NCI-H460 (cell line): ENCODE results near the gene MMP24. TPM values are rescaled to one million over a fixed set of nuclear protein-coding genes. Genes with fewer than 3 reads are reported as not detected.
A peak's percentile ranks its signal among the peaks of the same experiment; 100 is the strongest.
"Not testable (repeated sequence)": the region's sequence is repeated elsewhere in the genome, so short reads cannot be mapped to it uniquely, and the experiment has no call there.

Experiments used
- DNase-seq: peaks from one replicate; pipeline ENCODE4 v3.0.0-alpha.2; 2016; ENCODE audit warnings: low read depth; ENCODE audit errors: extremely low read depth
- total RNA-seq: library from RNA; depleted of rRNA; stranded (reverse); fragments of >200 nt; shearing (Covaris generic); gene quantifications from 2 replicates; pipeline ENCODE4 v1.2.3, GENCODE V29; 2014

The MMP24 gene
- total RNA-seq, 1 experiment from 2014 or later = 0.05 TPM

DNA sequence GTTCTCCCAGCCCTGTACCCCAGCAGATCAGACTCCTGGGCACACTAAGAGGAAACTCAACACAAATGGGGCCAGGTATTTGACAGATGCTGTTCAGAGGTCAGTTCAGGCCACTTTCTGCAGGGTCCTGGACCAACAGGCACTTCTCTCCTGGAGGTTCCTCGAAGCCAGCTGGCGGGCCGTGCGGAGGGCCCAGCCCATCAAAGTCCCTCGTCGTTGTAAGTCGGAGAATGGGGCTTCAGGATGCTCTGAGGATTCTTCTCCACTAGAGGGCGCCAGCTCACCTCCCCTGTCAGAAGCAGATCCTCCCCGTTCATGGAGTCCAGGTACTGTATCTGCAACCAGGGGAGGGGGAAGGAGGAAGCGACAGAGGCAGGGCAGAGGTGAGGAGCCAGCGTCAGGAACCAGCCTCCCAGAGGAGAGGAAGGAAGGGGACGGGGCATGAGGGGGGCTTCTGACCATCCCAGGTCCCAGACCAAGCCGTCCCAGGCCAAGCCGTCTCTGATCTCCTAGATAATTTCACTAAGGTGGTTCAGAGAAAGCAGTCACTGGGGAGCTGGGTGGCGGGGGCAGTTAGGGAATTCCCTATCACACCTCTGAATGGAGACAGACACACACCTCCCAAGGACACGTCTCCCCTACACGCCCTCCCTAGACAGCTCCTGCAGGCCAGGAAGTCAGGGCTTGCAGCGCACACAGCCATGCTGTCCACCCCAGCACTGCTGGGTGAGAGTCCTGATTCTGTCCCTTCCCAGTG lies 77.4 kb downstream of the MMP24 start:
- DNase-seq = peak; percentile 84

DNA sequence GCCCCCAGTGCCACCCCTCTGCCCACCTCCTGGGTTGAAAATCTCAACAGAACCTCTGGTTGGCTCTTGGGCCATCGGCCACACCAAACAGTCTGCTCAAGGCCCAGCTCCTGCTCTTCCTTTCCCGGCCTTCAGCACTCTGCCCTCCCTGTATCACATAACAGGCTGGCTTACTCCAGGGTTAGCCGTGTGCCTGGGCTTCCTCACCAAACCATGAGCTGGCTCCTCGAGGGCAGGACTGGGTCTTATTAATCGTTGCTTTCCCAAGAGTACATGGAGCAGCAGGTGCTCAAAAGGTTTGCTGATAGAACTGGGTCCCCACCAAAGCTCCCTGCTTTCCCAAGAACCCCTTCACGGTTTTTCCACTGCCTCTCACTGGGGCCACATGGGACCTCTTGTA lies 78.5 kb downstream of the MMP24 start:
- DNase-seq = no peak

DNA sequence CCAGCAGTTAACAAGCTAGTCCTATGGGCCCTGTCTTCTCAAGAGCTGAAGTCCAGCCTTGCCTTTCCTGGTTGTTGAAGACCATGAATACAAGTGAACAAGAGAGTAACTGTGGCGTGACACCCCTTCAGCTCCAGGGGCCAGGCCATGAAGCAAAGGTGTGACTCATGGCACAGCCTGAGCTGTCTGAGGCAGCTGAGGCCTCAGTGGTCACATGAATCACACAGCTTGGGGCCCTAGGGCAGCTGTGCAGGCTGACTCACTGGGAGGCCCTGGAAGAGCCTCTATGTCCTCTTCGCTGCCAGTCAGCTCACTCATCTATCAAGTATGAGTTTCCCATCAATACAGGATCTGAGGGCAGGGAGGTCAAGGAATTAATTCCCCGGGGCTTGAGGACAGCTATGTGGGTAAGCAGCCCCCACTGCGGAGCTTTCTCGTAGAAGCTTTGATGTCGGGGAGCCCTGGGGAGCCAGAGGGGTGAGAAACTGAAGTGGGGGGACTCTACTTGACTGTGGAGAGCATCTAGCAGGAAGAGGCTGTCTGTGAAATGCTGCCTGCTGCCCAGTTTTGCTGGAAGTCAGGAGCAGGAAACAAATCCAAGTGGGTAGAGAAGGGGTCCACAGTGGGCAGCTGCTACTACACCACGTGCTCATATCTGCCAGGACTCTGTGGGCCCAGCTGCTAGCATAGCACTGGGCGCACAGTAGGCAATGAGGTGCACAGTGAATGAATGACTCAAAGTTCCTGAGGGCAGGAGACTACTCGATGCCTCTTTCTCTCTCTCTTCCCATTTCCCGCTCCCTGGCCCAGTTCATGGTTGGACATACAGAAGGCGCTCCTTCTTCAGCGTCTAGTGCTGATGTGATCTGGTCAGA lies 79.4 kb downstream of the MMP24 start:
- DNase-seq = peak; percentile 89

DNA sequence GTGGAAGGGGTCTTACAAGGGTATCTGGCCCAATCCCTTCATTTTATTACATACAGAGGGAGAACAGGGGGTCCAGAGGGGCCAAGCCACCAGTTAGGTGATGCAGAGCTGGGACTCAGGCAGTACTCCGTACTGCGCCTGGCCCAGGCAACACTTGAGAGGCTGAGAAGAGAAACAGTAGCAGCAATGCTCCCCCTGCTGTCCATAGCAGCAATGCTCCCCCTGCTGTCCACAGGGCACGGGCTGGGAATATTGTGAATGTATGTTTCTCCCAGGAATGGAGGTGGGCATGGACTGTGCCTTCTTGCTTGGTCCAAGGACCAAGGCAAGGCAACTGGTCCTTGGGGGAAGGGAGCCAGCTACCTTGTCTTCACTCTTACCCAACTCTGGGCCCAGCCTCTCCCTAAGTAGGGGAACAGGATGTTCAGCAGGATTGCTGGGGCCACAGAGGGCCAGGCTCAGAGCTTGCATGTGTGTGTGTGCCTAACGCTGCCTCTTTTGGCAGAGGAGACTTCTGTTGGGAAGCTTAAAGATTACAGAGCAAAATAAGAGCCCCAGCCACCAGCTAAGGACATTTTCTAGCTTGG lies 80.5 kb downstream of the MMP24 start:
- DNase-seq = peak; percentile 59

DNA sequence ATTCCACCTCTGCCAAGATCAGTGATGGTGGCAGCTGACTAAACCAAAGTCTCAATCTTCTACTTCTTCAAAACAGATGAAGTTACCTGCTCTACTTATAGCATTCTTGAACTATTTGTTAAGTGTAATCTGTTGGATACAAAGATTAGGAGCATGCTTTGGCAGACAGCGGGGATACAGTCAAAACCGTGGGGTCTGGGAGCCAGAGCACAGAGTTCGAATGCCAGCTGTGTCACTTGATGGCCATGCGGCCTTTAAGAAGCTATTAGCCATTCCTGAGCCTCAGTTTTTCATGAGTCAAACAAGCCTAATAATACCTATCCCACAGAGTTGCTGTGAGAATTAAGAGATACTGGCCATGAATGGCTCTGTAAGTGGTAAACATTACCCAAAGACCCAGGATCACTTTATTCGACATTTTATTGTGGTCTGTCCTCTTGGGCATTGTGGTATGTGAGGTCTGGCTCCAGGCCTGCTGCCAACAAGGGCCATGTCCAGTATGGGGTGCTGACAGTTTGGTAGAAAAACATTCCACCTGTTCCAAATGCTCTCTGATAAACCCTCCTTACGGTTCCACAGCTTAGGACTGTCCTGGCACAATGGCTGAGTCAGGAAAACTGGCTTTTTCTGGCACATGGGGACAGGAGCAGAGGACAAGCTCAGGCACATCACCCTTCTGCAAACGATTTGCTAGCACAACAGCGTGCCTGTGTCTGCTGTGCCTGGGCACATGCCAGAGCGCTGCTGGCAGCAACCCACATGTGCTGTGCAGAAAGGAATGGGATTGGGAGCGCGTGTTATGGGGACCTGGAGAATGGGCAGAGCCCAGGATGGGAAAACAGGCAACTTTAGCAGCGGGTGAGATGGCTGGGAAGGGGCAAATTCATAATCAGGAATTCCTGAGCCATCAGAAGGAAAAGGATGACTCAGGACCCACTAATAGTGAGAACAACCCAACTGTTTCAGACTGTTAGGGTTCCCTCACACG lies 81.5 kb downstream of the MMP24 start:
- no peak for DNase-seq

DNA sequence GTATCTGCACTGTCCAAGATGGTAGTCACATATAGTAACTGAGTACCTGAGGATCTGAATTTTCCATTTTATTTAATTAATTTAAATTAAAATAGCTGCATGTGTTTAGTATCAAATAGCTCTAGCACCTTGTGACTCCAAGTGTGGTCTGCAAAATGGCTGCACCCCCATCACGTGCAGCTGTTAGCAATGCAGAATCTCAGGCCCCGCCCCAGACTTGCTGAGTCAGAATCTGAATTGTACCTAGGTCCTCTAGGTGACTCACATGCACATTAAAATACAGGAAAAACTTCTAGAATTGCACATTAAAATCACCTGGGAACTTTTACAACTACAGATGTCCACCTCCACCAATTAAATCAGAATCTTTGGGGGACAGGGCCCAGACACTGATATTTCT lies 84.9 kb downstream of the MMP24 start:
- no peak for DNase-seq

DNA sequence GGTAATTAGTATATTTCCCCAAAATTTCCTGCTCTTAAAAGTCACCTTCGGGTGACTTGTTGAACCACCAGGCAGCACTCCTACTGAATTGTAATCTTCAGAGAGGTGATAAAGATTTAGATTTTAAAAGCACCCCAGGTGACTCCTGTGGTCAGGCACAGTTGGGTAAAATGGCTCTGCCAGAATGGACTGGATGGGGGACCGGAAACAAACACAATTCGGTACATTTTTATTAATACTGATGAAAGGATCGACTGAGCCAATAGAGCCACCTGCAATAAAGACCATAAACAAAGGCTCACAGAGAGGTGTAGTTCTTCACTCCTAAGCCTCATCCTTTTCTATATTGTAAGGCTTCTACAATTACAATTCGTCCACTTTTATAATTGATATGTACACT lies 85.3 kb downstream of the MMP24 start:
- no peak for DNase-seq

DNA sequence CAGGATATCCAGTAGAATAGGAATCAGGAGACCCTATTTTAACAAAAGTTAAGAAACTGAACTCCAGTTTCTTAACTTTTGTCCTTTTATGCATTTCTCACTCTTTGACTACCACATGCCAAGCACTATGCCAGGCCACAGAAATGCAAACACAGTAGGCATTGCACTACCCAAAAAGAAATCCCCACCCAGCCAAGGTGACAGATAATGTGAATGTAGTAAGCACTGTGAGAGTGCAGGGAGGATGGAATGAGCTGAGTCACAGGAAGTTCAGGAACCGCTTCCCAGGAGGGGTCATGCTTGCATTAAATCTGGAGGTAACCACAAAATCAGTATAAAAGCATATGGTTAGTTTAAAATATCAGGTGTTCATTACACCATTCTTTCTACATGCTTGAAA lies 85.8 kb downstream of the MMP24 start:
- DNase-seq = peak; percentile 53

DNA sequence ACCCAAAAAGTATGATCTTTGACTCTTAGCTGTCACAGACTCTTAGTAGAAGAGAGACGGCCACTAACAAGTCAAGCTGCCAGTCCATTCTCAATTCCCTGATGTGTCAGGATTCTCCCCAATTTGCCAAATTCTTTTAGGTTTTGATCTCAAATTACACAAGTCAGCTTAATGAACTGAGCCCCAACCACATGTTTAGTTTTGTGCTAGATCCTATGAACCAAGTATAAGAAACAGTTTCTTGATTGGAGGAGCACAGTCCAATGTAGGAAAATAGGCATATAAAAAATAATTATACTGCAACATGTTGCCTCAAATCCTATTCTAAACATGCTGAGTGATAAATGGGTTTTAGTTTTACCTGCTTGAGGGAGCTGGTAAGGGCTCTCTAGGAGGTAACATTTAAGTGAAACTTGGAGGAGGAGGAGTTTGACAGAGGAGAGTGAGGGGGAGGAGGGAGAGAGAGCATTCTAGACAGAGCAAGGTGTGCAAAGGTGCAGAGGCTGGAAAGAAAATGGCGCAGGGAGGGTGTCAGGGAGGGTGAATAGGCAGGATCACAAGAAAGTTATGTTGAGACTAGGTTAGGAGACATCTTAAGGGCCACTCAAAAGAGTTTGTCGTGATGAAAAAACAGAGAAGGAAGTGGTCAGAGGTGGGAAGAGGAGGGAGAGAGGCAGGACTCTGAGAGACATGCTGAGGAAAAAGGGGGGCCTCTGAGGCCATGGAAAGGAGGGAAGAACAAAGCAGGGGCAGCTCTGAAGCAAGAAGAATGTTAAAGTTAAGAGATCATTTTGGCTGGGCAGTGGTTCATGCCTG lies 88.5 kb downstream of the MMP24 start:
- no peak for DNase-seq

DNA sequence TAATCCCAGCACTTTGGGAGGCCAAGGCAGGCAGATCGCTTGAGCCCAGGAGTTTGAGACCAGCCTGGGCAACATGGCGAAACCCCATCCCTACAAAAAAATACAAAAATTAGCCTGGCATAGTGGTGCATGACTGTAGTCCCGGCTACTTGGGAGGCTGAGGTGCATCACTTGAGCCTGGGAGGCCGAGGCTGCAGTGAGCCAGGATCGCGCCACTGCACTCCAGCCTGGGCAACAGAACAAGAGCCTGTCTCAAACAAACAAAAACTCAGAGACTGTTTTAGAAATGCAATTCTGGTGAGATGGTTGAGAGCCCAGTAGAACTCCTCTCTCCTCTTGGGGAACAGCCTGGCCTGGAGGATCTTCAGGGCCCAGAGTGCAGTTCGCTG lies 89.1 kb downstream of the MMP24 start:
- not testable (repeated sequence) for DNase-seq

DNA sequence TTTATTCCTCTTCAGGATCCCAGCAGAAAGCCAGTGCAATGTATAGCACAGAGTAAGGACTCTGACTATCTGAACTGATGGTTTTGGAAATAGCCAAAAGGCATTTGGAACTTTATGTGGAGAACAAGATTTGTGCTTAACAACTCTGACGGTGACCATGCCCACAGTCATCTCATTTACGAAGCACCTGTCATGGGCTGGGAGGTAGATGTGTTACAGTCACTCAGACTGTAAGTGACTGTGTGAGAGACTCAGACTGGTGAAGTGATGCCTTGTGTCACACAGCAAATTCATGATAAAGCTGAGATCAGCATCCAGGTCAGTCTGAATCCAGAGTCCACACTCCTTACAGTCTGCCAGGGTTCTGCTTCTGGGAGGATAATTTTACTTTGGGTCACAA lies 89.6 kb downstream of the MMP24 start:
- DNase-seq = no peak

DNA sequence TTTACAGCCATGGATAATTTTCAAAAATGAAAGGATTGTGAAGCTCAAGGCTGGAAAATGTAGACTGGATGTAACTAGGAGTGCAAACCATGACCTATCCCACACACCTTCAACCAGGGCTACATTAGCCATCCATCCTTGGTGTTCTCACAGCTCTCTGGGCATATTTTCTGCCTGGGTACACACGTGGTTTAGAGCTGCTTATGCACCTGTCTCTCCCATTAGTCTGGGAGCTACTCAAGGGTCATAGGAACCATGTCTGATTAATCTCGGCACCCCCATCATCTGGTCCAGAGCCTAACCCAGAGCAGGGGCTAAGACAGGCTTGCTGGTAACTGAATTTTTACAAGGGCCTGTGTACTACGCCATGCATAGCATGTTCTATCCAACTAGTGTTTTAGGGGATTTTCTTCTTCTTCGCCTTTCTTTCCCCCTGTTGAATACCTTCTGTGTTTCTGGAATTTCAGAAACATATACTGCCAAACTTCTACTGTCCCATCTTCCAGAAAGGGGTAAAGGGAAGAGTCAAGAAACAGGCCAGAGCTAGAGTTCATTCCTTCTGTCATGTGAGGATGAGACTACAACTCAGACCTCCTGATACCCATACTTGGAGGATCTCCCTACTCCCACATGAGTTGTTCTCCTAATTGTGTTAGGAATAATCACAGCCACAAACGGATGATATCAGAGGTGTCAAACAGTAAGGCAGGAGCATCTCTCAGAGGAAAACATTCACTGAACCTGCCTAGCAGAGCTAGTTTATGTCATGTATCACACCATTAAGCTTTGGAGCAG lies 91.1 kb downstream of the MMP24 start:
- no peak for DNase-seq

DNA sequence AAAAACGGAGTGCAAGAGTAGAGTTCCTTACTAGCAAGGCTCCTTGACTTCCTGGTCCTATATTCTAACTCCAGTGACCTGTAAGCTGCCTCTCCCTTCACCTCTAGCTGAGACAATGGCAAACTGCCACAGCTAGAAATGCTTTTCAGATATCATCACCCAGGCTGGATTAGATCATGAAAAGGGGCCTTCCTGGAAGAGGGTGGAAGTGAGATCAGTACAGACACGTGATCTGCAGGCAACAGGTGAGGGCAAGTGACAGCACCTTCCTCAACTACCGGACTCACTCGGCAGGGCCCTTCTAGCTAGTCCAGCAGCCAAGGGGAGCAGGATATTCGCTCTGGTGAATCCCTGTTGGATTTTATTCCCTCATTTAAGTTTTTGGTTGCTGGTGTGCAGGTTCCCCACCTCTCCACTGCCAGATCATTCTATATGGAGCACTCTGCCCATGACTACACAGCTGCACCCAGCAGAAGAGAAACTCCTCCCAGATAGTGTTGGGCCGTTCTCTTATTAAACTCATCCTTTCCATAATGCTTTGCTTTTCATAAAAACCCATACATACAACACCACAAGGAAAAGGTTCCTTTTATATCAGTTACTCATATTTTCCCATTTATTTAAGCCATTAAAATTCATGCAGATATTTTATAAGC lies 92.1 kb downstream of the MMP24 start:
- no peak for DNase-seq

DNA sequence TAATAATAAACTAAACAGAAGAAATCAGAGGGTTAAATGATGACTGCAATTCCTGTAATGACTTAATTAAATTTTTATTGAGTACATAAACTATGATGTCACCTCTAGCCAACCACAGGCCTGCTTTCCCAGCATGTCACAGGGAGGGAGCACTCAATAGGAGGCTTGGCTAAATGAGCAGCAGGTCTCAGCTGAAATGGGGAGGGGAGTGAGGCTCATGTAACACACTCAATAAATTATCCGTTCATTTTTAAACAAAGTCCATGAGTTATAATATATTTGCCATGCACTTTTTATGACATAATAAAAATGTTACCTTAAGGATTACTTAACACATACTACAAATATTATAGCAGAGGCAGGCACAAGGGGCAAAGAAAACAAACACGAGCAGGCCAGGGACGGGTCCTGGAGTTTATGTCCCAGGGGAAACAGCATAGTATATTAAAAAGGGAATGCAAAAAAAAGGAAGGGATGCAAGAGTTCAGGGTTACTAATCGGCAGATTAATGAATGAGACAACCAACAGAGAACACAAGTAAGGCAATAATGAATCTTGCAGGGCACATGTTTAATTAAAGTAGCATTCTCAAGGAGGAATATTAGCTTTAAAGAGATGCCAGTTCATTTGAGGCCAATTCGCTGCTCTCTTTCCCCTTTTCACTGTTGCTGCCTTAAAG lies 92.8 kb downstream of the MMP24 start:
- no peak for DNase-seq

DNA sequence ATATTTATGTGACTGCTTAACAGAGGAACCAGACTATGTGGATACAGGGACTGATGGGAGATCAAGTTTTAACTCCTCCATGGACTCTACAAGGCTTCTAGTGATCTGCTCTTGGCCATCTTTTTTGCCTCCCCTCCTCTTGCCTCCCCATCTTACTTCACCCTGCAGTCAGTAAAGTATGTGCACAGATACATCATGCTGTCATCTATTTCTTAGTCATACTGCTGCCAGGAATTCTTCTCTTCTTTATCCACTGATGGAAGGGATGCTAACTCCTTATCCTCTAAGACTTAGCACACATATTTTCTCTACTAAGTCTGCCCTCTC lies 93.3 kb downstream of the MMP24 start:
- DNase-seq = no peak

DNA sequence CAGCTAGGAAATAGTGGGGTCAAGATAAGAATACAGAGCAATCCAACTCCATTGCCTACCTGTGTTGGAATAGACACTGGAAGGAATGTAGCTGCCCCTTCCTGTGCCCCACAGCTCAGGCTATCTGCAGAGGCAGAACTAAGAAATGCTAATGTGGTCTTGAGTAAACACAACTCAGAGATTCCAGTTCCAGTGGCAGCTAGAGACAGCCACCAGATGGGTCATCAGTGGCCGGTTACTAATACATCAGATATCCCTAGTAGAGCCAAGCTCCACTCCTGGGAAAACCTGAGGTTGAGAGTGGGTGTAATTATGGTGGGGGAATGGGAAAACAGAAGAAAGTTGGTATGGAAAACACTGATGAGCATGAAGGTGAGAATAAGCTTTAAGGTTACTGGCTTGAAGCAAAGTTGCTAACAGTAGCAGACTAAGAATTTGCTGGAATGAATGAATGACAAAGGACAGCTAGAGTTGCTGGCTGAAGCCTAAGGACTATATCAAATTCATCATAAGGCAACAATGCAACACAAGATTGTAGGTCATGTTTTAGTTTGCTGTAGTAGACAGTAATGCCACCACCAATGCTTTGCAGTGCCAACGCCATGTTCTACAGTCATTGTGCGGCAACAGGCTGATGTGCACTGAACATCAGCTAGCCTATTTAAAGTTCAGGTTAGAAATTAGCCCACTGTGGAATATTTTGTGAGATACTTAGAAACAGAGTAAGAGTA lies 94.1 kb downstream of the MMP24 start:
- no peak for DNase-seq

DNA sequence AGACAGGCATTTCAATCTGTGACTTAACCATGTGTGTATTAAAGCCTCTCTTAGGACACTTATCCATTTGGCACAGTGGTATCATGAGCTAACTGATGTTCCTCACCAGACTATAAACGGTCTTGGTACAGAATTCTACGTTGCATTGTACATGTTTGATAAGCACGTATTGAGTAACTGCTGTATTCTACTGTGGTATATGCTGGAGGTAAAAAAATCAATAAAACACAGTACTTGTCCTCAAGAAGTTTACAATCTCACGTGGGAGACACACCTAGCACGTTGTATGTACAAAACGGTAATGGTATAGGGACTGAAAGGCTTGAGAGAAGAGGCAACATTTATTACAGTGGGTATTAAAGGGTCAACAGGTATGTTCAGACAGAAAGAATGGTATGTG lies 98.9 kb downstream of the MMP24 start:
- DNase-seq = no peak
